MM.1S (cell line): Measurements from ENCODE around the gene EPHA6.

Experiments used
- EZH2 ChIP-seq: fragments of 300-600 bp; sonication (generic); optimal IDR thresholded peaks from 2 replicates; pipeline ENCODE3; 2017; ENCODE audit warnings: low read depth, mild to moderate bottlenecking, antibody characterized with exemption, low read length, mixed read lengths
- TF ChIP-seq, protein P1 (sequence below): fragments of 300-600 bp; sonication (generic); IDR thresholded peaks from 2 replicates; pipeline ENCODE4 v1.5.1; 2016; ENCODE audit warnings: antibody characterized with exemption, low read length, mixed read lengths

- TF ChIP-seq EZH2 = no peak
- TF ChIP-seq, protein P1, sequence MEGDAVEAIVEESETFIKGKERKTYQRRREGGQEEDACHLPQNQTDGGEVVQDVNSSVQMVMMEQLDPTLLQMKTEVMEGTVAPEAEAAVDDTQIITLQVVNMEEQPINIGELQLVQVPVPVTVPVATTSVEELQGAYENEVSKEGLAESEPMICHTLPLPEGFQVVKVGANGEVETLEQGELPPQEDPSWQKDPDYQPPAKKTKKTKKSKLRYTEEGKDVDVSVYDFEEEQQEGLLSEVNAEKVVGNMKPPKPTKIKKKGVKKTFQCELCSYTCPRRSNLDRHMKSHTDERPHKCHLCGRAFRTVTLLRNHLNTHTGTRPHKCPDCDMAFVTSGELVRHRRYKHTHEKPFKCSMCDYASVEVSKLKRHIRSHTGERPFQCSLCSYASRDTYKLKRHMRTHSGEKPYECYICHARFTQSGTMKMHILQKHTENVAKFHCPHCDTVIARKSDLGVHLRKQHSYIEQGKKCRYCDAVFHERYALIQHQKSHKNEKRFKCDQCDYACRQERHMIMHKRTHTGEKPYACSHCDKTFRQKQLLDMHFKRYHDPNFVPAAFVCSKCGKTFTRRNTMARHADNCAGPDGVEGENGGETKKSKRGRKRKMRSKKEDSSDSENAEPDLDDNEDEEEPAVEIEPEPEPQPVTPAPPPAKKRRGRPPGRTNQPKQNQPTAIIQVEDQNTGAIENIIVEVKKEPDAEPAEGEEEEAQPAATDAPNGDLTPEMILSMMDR = no peak
These were observed 526.5 kb downstream of the EPHA6 start for GRCh38 chr3:97340940-97341339.
